Kidney (tissue), 14 donors: ENCODE measurements around the gene TRAPPC6A. TPM values are rescaled to one million over a fixed set of nuclear protein-coding genes. Genes with fewer than 3 reads are reported as not detected.

Experiments used
- DNase-seq, 5 donors: peaks; one replicate each; pipeline ENCODE4 v3.0.0-alpha.2; 2013 to 2020
- FAIRE-seq: peaks from 2 replicates; lab custom pipeline; 2012; peaks lifted over from hg19 to GRCh38; lab: Jason Lieb, UNC
- H3K27ac ChIP-seq, 2 donors: one replicate each; pipeline ENCODE4 v1.7.0; 2013; ENCODE audit warnings: low read depth in 2 of 2, low read length in 2 of 2, inconsistent platforms in 1 of 2
- H3K27me3 ChIP-seq: one replicate; pipeline ENCODE4 v1.7.1; 2013; ENCODE audit warnings: low read length, inconsistent platforms; ENCODE audit not compliant: control insufficient read depth, insufficient read depth
- H3K36me3 ChIP-seq, 3 donors: one replicate each; pipeline versions ENCODE4 v1.7.0 to v1.7.1; 2013; ENCODE audit warnings: low read length in 3 of 3, control low read depth in 1 of 3, inconsistent platforms in 1 of 3; ENCODE audit not compliant: insufficient read depth in 3 of 3, control insufficient read depth in 2 of 3
- H3K4me1 ChIP-seq, 3 donors: one replicate each; pipeline versions ENCODE4 v1.7.0 to v1.7.1; 2013; ENCODE audit warnings: low read length in 3 of 3, inconsistent platforms in 1 of 3, low read depth in 1 of 3; ENCODE audit not compliant: control insufficient read depth in 2 of 3, insufficient read depth in 2 of 3
- H3K4me3 ChIP-seq, 3 donors: one replicate each; pipeline versions ENCODE4 v1.7.0 to v1.8.1; 2013; ENCODE audit warnings: low read length in 3 of 3, control low read depth in 1 of 3, inconsistent platforms in 1 of 3
- H3K9ac ChIP-seq, 3 donors: one replicate each; pipeline versions ENCODE4 v1.7.0 to v1.7.1; 2013; ENCODE audit warnings: low read length in 3 of 3, control low read depth in 1 of 3, inconsistent platforms in 1 of 3
- H3K9me3 ChIP-seq, 3 donors: one replicate each; pipeline versions ENCODE4 v1.7.0 to v1.7.1; 2013; ENCODE audit warnings: low read length in 3 of 3, control low read depth in 1 of 3, inconsistent platforms in 1 of 3; ENCODE audit not compliant: control insufficient read depth in 2 of 3, insufficient read depth in 1 of 3
- intact Hi-C: fragments of 100-400 bp; cut with DNase I; formaldehyde crosslinking; loops from one replicate; pipeline ENCODE4 v1.11.1; 2022
- polyA plus RNA-seq: library from polyadenylated mRNA; stranded (reverse); fragments of 350-450 nt; fragmentation: Illumina TruSeq; extraction: RNeasy Lipid Tissue Mini Kit (QIAGEN cat#74804); gene quantifications from one replicate; pipeline ENCODE4 v1.2.3, GENCODE V29; 2014; ENCODE audit warnings: low read depth, low replicate concordance; ENCODE audit not compliant: insufficient read depth
- total RNA-seq: library from RNA; stranded (reverse); fragmentation: NEBNext Ultra II Directional; extraction: Animal tissue kit (Norgen Biotek cat#: 25700); gene quantifications from one replicate; pipeline ENCODE4 v1.2.1, GENCODE V29; 2021
- TF ChIP-seq, protein P1 (sequence below): IDR thresholded peaks from 3 replicates; pipeline ENCODE4 v1.5.1; 2012; ENCODE audit warnings: mild to moderate bottlenecking, moderate library complexity, borderline replicate concordance; ENCODE audit not compliant: insufficient read depth; ENCODE audit errors: extremely low read depth
- donor health status: control.
- donor health status: control.
- donor health status: control.
- donor health status: control.
- donor health status: control.
- donor health status: DM: yes; HTN: yes; CAD: no.
- donor health status: Normal renal cell carcinoma (clear cell type).

Gene TRAPPC6A
- total and polyA plus RNA-seq, 2 donors from 2014 or later, result 37.2 to 123 TPM

DNA sequence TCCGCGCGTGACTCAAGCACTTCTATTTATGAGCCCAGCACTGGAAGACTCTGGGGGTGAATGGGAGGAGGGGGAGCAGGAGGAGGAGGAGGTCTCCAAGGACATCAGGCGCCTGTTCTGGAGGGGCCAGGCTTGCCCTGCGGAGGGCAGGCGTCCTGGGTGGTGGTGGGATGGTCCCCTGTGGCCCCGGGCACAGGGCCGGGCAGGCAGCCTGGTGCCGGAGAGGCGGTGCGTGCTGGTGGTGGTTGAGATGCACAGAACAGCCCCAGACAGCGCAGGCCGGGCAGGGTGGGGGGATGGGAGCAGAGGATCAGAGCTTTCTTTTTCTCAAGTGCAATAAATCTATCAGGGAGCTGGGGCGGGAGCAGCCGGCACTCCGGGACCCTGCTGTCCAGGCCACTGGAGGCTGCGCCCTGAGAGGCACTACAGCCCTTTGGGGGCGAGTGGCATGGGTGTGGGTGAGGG lies 31.3 kb downstream of the TRAPPC6A start:
- DNase-seq (peak; percentile 56 to 75 (median 59)), FAIRE-seq (no peak)
- intact Hi-C loops, result no loop called here
- Histone ChIP-seq H3K4me3 (no peak overlapping the region), H3K36me3 (peaks cover 0 to 6% (median 0%) of the 10 kb centered on the region in 3 donors), H3K9me3 (no peaks in the 10 kb centered on the region), H3K27ac (no peak overlapping the region), H3K27me3 (no peaks in the 10 kb centered on the region), H3K4me1 (no peaks in the 10 kb centered on the region), H3K9ac (no peak overlapping the region)
- TF ChIP-seq, protein P1, sequence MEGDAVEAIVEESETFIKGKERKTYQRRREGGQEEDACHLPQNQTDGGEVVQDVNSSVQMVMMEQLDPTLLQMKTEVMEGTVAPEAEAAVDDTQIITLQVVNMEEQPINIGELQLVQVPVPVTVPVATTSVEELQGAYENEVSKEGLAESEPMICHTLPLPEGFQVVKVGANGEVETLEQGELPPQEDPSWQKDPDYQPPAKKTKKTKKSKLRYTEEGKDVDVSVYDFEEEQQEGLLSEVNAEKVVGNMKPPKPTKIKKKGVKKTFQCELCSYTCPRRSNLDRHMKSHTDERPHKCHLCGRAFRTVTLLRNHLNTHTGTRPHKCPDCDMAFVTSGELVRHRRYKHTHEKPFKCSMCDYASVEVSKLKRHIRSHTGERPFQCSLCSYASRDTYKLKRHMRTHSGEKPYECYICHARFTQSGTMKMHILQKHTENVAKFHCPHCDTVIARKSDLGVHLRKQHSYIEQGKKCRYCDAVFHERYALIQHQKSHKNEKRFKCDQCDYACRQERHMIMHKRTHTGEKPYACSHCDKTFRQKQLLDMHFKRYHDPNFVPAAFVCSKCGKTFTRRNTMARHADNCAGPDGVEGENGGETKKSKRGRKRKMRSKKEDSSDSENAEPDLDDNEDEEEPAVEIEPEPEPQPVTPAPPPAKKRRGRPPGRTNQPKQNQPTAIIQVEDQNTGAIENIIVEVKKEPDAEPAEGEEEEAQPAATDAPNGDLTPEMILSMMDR, result no peak

DNA sequence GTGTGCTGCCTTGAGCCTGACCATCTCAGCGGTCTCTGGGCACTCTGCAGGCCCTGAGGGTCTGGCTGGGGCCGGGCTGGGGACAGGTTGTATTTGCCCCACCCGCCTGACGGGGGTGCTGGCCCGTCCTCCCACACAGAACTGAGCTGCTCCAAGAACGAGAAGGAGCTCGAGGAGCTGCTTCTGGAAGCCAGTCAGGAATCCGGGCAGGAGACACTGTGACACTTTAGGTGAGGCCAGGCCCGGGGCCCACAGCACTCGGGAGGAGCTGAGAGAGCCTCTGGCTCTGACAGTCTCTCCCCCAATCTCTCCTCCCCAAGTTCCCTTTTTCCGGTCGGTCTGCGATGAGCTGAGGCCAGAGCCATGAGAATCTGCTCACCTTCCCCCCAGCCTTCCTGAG lies 31.8 kb downstream of the TRAPPC6A start:
- DNase-seq, result no peak
- Histone ChIP-seq H3K4me1 (no peaks in the 10 kb centered on the region), H3K27ac (no peak overlapping the region), H3K9ac (no peak overlapping the region), H3K36me3 (peaks cover 0 to 6% (median under 1%) of the 10 kb centered on the region in 3 donors), H3K27me3 (no peaks in the 10 kb centered on the region), H3K9me3 (no peaks in the 10 kb centered on the region), H3K4me3 (no peak overlapping the region)
- intact Hi-C loops, result no loop called here
- TF ChIP-seq, protein P1, result no peak
- no peak for FAIRE-seq

DNA sequence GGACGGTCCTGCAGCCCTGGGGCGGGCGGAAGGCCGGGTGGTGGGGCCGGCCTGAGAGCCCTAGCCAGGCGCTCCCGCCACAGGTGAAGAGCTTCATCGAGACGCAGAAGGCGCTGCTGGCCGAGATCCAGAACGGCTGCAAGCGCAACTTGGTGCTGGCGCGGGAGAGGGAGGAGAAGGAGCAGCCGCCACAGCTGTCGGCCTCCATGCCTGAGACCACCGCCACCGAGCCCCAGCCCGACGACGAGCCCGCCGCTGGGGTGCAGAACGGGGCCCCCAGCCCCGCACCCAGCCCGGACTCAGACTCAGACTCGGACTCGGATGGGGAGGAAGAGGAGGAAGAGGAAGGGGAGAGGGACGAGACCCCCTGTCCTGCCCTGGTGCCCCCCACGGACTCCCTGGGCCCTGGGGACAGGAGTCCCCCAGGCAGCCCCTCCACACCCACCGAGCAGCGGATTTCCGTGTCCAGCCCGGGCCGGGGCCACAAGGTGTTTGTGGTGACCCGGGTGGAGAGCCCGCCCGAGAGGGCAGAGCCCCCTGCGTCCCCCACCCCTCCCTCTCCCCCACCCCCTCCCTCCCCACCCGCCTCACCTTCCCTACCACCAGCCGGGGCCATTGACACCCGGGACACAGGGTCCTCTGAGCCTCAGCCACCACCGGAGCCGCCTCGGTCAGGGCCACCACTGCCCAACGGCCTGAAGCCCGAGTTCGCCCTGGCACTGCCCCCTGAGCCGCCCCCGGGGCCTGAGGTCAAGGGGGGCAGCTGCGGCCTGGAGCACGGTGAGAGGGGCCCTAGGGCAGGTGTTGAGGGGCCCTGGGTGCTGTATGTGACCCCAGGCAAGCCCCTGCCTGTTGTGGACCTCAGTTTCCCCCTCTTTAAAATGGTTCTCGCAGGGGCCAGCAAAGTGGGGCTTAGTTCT lies 32.5 kb downstream of the TRAPPC6A start:
- FAIRE-seq (no peak), DNase-seq (peak in 1 of 5 donors; percentile 69)
- Histone ChIP-seq H3K4me3 (no peak overlapping the region), H3K4me1 (no peaks in the 10 kb centered on the region), H3K27me3 (no peaks in the 10 kb centered on the region), H3K36me3 (peaks cover 0 to 6% (median 2%) of the 10 kb centered on the region in 3 donors), H3K9me3 (no peaks in the 10 kb centered on the region), H3K27ac (no peak overlapping the region), H3K9ac (no peak overlapping the region)
- TF ChIP-seq, protein P1, result no peak
- intact Hi-C loops, result no loop called here
